HL-60/S4 (cell line): ENCODE data around the gene MRNIP.
"Not testable (repeated sequence)": the region's sequence is repeated elsewhere in the genome, so short reads cannot be mapped to it uniquely, and the experiment has no call there.

Experiments used
- in situ Hi-C: fragments of 300-500 bp; cut with MboI; formaldehyde crosslinking; loops from 2 replicates; pipeline ENCODE4 v1.14.3; 2022; ENCODE audit warnings: low sequenced_read_pairs

MRNIP gene

DNA sequence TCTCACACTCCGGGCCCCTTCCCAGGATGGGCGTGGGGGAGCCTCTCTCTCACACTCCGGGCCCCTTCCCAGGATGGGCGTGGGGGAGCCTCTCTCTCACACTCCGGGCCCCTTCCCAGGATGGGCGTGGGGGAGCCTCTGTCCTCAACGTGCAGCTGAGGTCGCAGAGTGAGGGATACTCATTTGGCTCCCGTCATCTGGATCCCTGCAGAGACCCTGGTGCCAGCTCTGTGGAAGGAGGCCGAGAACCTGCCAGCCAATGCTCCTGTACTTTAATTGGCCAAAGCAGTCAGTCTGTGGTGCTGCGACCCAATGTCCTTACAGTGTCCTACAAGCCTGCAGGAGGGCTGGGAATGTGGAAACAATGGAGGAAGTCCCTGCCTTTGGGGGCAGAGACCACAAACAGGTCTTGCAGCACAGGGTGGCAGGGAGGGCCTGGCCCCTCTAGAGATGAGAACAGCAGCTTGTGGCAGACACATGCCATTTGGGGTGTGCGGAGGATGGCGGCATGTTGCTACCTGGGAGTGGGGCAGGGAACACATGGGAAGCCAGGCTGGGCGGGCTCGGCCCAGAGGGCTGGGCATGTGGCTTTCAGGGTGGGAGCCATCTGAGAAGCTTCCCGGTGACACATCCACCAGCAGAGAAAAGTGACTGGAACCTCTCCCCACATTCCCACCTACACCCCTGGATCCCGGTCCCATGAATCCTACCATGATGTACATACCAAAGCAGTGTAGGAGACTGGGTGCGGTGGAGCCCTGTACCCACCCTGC lies 13.6 kb upstream of the MRNIP start:
- in situ Hi-C loops = no loop called here

DNA sequence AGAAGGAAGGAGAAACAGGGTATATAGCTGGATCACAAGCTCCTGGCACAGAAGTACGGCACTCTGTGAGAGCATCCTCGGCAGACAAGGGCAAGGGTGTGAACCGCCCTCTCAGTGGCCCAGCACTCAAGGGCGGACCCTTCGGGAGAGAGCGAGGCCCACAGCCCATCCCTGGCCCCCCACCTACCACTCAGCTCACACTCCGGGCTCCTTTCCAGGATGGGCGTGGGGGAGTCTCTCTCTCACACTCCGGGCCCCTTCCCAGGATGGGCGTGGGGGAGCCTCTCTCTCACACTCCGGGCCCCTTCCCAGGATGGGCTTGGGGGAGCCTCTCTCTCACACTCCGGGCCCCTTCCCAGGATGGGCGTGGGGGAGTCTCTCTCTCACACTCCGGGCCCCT lies 12.9 kb upstream of the MRNIP start:
- in situ Hi-C loops = not testable (repeated sequence)

DNA sequence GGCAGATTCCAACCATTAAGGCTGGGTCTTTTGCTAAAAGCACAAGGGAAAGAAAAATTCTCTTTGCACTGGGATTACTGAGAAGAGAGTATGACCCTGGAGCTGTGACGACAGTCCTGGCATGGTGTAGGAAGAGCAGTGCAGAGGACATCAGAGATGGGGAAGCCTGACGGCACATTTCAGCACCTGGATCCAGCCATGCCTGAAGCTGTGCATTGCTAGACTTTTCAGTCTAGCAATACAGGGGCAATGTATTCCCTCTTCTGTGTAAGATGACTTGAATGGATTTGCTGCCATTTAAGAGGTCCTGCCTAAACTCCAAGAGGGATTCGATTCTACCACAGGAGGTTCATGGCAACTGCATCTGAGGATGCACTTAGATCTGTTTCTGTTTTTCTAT lies 12.3 kb upstream of the MRNIP start:
- in situ Hi-C loops = no loop called here

DNA sequence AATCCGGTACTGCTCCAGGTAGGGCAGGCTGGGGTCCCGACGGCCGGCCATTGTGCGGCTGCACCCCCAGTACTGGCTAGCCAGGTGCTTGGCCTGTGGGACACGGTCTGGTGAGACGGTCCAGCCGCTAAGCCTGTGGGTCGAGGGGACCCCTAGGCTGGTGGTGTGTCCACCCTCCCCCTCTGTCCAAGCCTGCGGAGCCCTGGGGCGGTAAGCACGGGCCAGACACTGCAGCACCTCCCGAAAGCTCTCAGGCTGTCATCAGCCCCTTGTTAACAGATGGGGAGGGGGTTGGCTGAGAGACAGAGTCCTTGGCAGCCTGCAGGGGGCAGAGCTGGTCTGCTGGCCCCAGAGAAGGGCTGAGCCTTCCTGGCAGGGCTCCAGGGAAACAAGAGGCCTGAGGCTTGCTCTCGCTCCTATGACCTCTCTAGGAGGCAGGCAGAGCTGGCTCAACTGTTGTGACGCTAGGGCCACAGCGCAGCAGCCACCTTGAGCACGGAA lies 11.8 kb upstream of the MRNIP start:
- in situ Hi-C loops = no loop called here

DNA sequence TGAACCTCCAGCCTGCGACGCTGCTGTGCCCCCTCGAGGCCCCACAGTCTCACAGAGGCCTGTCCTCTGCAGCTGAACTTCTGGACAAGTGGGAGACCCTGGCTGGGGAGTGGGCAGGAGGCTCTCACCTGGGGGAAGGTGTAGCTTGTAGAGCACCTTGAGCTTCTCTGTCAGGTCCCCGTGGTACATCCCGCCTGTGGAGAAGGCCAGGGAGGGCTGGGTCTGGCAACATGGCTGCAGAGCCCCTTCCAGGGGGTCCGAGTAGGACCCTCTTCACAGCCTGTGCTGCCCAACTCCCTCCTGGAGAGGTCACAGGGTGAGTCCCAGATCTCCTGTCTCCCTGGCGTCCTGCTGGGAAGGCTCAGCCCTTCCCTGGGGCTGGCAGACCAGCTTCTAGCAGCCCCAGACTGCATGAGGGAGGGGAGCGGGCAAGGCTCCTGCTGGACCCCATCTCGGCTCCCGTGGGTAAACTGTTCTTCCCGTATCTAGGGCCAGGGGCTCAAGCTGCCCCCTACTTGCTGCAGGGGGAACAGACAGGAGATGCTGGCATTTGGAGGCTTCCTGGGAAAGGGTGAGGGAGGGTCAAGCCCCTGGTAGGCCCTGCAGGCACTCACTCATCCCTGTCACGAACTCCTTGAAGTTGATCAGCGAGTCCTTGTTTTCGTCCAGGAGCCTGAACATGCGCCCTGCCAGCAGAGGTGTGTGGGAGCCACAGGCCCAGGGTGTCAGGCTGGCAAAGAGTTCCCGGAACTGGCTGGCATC lies 11.2 kb upstream of the MRNIP start:
- in situ Hi-C loops = no loop called here

DNA sequence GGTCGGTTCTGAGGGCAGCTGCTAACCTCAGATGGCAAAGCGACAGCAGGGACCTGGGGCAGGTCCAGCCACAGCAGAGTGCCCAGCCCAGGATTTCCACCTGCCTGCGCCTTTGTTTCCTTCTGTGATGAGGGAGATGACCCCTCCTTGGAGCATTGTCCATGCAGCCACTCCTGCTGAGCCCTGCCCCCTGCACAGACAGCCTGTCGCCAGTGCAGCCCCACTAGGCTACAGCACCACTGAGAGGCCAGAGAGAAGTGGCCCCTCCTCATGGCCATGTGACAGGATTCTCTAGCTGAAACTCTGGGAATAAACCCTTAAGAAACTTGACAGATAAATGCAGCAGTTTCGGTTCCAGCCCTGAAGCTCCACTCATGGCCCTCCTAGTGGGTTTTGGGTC lies 10.5 kb upstream of the MRNIP start:
- in situ Hi-C loops = no loop called here

DNA sequence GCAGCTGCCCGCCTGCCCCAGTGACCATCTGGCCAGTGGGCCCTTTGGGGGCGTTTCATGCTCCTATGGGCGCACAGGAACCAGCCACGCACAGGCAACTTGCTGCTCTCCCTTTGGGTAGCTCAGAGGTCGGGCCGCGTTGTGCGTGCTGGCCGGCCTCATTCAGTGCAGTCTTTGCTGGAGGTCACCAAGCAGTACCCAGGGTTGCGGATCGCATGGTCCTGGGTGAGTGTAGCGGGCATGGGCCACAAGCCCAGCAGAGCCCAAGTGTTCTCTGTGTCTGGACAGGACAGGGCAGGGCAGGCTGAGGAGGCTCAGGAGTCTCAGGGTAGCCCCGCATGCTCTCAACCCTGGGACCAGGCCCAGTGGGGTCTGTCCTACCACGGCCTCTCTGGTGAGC lies 9.9 kb upstream of the MRNIP start:
- in situ Hi-C loops = no loop called here

DNA sequence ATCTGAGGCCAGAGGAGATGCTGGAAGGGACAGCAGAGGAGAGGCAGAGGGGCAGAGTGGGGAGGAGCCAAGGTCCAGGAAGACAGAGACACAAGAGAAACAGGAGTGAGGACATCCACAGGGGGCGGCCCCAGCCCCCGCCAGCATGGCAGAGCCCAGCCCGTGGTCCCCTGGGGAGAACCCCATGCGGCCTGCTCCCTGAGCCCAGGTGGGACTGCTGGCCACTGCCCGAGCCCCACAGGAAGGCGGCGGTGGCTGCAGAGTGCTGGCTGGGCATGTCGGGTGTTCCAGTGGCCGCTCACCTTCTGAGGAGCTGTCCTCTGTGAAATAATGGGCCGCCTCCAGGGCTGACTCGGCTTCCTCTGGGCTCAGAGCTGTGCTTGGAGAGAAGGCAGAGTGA lies 8.9 kb upstream of the MRNIP start:
- in situ Hi-C loops = no loop called here

DNA sequence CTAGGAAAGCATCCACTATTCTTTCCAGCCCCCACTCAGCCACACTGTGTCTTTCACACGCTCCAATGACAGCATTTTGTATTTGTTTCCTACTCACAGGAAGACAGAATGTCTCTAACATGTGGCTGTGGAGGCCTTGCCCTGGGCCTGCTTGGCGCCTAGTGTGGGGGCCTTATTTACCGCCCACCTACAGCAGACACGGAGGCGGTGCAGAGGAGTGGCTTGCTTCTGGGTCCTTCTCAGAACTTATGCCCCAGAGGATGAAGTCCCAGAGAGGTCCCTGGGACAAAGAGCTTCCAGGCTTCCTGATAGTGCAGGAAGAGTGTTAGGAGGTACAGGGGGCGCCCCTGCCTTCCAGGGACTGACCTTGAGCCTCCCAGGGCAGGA lies 8.5 kb upstream of the MRNIP start:
- in situ Hi-C loops = no loop called here

DNA sequence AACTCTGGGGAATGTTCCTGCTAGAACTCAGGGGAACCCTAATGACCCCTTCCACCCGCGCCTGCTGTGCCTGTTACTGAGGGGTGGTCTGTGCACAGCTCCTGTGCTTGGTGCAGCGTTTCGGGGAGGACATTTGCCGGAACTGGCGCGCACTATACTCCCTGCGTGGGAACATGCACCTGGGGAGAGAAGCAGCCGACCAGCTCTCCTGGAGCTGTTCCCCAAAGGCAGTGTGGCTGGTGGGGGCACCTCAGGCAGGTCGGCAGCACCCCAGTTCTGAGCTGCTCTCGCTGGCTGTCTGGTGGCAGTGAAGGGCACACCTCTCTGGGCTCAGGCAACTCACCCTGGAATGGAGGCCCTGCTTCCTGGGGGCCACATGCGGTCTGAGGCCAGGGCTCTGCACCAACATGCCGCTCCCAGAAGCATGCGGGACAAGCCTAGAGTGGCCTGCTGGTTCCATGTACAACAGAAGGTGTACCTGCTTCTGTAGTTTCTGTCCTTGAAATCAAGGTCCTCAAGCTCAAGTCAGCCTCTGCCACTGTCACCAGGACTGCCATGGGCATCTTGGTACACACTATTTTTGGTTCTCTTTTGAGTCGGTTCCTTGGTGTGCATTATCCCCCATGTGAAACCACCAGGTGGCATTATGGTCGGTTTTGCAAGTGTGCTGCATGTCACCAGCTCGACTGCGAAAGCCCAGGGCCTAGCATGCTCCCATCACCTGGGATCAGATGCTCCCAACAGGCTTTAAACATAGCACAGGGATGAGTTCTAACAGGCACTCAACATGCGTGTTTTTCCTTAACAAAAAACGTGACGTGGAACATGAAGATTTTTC lies 7.8 kb upstream of the MRNIP start:
- in situ Hi-C loops = no loop called here

DNA sequence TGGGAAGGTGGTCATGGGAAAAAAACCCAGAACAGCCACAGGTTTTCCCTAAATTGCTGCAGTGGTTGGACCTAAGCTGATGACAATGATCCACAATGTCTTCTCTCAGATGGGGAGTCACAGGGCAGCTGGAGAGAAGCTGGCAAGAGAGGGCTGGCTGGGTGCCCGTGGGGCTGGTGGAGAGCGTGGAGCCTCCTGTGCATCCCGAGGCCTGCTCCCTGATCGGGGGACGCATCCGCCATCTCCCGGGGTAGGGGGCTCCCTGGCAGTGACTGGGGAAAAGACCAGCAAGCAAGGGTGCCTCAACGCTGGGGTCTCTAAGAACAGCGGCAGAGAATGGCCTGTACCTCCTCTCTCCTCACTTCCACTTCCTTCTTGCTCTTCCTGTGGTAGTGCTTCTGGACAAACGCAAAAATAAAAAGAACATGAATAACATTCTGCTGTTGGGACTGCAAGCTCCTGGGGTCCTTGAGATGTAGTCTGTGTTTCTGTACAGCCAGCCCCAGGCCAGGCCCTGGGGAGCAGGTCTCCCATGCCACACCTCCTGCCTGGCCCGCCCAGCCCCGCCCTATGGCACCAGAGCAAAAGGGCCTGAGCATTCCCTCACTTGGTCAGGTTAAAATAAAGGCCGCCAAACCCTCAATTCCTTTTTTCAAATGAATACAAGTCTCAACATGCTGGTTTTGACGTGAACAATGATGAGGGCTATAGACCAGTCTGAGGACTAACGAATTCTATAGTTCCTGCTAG lies 7.0 kb upstream of the MRNIP start:
- in situ Hi-C loops = no loop called here

DNA sequence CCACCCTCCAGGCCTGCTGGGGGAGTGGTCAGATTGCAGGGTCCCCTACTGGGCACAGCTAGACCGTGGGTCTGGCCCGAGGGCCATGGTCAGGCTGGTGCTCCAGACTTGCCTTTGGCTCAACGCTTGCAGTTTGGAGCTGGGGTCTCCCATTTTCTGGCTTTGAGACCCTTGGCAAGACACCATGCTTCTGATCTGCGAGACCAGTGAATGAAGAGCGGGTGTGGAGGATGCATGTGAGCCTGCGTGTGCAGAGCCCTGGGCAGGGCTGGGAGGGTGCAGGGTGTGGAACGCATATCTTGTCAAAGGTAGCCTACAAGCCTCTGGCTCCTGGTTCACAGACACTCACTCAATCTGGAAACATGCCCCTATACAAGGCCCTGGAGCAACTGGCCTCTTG lies 6.1 kb upstream of the MRNIP start:
- in situ Hi-C loops = no loop called here

DNA sequence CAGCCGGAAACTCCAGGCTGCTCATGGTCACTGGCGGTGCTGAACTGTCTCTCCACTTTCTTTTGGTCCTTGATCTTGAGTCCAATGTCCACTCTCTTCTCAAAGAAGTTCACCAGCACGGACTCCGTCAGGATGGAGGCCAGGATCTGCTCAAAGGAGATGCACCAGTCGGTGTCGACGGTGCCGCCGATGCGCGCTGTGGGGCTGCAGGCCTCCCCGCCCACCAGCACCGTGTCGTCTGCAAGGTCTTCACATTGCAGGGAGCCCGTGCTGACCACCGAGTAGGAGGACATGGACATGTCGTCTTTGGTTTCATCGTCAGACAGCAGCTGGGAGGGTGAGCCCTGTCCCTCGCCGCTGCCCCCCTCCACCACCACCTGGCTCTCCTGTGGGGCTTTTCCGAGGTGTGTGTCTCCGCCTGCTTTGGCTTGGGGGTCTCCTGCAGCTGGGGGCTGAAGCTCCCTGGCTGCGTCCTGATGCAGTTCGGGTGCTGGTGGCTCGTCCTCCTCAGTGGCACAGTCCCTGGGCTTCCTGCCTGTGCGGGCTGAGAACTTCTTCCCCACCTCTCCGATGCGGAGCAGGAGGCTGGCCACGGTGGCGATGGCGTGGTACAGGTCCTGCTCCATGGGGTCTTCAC lies 5.0 kb upstream of the MRNIP start:
- in situ Hi-C loops = no loop called here

DNA sequence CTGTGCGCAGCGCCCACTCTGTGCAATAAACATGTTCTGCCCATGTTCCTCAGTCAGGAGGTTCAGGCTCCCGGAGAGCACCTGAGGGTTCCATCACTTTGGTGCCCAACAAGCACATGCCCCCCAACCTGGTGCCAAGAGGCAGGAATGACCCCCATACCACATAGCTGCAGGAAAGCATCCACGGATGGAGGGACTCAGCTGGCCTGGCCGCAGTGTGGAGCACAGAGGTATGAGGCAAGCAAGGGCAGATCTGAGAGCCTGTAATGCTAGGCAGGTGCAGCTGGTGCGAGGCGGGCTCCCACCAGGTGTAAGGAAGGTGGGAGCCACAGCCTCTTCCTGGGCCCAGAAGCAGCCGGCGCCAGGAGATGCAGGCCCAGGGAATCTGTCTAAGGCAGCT lies 4.3 kb upstream of the MRNIP start:
- in situ Hi-C loops = no loop called here

DNA sequence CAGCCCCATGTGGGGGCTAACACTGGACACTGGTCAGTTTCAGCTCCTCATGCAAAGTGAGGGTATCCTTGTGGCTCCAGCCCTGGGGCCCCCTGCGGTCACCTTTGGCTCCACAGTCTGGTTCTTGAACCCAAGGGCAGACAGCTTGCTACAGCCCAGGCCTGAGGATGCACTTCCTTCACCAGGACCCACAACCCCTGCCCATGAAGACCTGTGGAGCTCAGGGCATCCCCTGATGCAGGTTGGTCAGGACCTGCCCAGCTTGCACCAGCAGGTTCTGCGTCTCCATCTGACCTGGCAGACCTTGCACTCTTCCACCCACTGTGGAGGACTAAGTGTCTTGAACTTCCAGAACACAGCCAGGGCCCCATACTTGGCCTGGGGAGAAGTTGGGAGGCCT lies 3.7 kb upstream of the MRNIP start:
- in situ Hi-C loops = no loop called here

DNA sequence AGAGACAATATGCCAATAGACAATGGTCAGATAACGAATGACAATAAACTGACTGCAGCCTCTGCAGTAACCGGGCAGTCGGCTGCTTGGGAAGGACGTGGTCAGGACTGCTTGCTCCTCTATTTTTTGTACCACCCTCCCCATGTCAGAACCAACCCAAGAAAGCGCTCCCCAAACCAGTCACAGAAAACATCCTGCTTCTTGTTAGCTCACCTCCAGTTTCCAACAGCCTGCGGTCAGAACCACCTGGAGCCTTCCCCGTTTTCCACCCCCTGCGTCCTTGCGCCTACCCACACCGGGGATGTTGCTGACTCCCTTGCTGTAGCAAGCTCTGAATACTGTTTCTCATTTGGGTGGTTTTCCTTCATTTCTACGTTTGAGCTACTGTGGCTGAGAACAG lies 1.7 kb upstream of the MRNIP start:
- in situ Hi-C loops = no loop called here

DNA sequence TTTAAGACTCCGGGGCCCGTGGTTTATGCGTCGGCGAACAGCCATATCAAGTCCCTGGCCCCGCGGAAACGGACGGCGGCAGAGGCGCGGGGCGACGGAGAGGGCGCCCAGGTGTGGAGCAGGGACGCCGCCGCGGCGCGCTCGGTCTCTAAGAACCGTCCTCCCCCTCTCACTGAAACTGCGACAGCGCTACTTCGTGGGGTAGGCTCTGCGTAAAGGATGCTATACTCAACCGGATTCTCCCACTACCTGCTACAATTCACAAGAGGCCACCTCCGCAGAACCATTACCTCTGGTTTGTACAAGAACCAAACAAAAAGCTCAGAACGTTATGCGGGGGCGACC lies 404 bp downstream of the MRNIP start:
- in situ Hi-C loops = no loop called here

DNA sequence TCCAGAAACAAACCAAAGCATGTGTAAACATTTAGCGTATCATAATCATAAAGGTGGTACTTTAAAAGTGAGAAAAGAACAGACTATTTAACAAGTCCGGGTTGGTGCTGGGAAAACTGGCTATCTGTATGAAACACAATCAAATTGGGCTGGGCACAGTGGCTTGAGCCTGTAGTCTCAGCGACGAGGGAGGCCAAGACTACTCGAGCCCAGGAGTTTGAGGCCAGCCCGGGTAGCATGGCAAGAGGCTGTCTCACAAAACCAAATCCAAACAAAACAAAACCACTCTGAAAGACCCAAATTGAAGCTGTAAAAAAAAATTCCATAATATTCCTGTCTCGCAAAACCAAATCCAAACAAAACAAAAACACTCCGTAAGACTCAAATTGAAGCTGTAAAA lies 4.3 kb downstream of the MRNIP start:
- in situ Hi-C loops = no loop called here

DNA sequence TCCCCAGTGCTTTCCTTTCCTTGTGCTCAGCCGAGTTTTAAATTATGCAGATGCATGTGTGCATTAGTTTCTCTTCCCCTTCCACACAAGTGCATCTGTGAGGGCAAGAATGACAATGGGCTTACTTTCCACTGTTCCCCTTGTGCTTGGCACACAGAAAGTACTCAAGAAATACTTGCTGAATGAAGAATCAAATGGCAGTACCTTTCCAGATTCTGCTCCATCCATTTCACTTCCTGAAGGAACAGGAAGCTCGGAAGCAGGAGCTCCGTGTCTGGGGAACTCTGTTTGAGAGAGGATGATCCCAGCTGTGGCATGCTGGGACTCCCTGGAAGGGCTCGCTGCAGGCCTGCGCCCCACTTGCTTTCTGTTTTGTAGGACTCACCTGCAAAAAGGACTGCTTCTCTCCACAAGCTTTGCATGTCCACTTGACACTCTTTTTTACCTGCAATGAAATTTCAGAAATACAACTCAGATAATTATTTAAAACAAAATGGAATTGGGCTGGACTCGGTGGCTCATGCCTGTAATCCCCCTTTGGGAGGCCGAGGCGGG lies 5.5 kb downstream of the MRNIP start:
- in situ Hi-C loops = no loop called here

DNA sequence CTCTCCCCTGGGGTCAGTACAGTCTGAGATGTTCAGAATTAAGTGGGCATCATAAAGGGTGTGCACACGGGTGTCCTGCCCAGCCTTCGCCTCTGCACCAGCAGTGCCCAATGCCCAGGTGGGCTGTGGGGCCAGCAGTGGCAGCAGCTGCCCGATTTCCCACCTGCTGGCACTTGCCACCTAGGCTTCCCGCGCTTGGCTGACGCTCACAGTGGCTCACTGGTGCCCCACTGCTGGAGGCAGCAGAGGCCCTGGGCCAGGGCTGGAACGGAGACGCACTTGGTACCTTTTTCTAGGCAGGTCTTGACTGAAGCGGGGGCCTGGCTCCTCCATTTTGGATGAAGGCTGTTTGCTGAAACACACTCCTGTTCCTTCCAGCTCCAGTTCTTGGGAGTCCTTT lies 17.0 kb downstream of the MRNIP start:
- in situ Hi-C loops = no loop called here
